ENCODE results near the gene DTX3L. TPM values are rescaled to one million over a fixed set of nuclear protein-coding genes. Genes with fewer than 3 reads are reported as not detected.

DTX3L gene
- total and polyA plus RNA-seq, 9 of the 15 experiments (the other 6 are each of a cell fraction or from before 2014, with no cell fraction given) = 2.3 to 6.5 (median 3.0) TPM

DNA sequence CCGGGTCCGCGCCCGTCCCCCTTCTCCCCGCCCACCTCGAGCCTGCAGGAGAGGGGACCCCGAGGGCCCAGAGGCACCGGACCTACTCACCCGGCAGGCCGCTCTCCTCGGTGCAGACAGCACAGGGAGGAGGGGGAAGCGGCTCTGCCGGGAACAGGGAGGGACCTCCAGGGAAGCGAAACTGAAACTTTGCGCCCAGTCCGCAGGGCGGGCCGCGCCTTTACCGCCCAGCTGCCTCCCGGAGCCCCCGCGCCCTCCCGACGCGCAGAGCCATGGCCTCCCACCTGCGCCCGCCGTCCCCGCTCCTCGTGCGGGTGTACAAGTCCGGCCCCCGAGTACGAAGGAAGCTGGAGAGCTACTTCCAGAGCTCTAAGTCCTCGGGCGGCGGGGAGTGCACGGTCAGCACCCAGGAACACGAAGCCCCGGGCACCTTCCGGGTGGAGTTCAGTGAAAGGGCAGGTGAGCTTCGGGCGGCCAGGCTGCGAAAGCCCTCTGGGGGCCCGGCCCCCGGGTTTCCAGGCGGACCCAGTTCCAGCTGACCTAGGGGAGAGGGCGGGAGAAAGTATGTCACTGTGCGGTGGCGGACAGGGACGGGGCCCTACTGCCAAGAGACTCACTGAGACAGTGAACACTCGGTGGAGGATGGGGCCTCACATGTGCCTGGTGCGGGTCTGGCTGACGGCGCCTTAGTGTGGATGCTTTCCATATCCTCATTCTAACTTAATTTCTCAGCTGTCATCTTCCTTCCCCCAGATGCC lies at the start of gene DTX3L, which contains the start of gene PARP9 (continued):
- 0 out of 2 replicates have a peak, but pooled peaks have one; percentile 37 for TF ChIP-seq MYC (IDR thresholded peaks at IDR 0.05; ENCODE audit: low read depth, low read length)
- TF ChIP-seq MYC (CRISPR knock-in tag; IDR thresholded peaks at IDR 0.05; ENCODE audit: borderline replicate concordance, low read depth) = no peak
- TF ChIP-seq GTF2E2 (tag; IDR thresholded peaks at IDR 0.05) = no peak
- TF ChIP-seq ZKSCAN1 (IDR thresholded peaks at IDR 0.05; ENCODE audit: low read depth, low read length) = no peak
- TF ChIP-seq NR4A1 (CRISPR knock-in tag; IDR thresholded peaks at IDR 0.05) = no peak
- 0 out of 2 replicates have a peak, but pooled peaks have one; percentile 43 for TF ChIP-seq NR4A1 (tag; IDR thresholded peaks at IDR 0.05)
- TF ChIP-seq, protein P1, sequence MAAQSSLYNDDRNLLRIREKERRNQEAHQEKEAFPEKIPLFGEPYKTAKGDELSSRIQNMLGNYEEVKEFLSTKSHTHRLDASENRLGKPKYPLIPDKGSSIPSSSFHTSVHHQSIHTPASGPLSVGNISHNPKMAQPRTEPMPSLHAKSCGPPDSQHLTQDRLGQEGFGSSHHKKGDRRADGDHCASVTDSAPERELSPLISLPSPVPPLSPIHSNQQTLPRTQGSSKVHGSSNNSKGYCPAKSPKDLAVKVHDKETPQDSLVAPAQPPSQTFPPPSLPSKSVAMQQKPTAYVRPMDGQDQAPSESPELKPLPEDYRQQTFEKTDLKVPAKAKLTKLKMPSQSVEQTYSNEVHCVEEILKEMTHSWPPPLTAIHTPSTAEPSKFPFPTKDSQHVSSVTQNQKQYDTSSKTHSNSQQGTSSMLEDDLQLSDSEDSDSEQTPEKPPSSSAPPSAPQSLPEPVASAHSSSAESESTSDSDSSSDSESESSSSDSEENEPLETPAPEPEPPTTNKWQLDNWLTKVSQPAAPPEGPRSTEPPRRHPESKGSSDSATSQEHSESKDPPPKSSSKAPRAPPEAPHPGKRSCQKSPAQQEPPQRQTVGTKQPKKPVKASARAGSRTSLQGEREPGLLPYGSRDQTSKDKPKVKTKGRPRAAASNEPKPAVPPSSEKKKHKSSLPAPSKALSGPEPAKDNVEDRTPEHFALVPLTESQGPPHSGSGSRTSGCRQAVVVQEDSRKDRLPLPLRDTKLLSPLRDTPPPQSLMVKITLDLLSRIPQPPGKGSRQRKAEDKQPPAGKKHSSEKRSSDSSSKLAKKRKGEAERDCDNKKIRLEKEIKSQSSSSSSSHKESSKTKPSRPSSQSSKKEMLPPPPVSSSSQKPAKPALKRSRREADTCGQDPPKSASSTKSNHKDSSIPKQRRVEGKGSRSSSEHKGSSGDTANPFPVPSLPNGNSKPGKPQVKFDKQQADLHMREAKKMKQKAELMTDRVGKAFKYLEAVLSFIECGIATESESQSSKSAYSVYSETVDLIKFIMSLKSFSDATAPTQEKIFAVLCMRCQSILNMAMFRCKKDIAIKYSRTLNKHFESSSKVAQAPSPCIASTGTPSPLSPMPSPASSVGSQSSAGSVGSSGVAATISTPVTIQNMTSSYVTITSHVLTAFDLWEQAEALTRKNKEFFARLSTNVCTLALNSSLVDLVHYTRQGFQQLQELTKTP (IDR thresholded peaks at IDR 0.05; ENCODE audit: low read depth in 1 of 2, partially characterized antibody in 2 of 2) = no peak
- peak; percentile 78; the same call in 1 of the 2 replicates for TF ChIP-seq PHF8 (IDR thresholded peaks at IDR 0.05; ENCODE audit: borderline replicate concordance, low read length)
- TF ChIP-seq ZNF354B (CRISPR knock-in tag; IDR thresholded peaks at IDR 0.05) = no peak
- 0 out of 2 replicates have a peak, but pooled peaks have one; percentile 33 for TF ChIP-seq ETV5 (CRISPR knock-in tag; IDR thresholded peaks at IDR 0.05; ENCODE audit: low read depth)
- 0 out of 4 replicates have a peak, but pooled peaks of 1 of the 2 experiments have one; percentile 58 for TF ChIP-seq HDAC1 (IDR thresholded peaks at IDR 0.05)
- TF ChIP-seq JUND (IDR thresholded peaks at IDR 0.05; ENCODE audit: borderline replicate concordance, low read depth, low read length) = no peak
- TF ChIP-seq JUND (tag; IDR thresholded peaks at IDR 0.05; ENCODE audit: borderline replicate concordance, low read depth, low read length) = no peak
- TF ChIP-seq SAP30 (IDR thresholded peaks at IDR 0.05; ENCODE audit: borderline replicate concordance, insufficient read depth, low read depth, low read length, poor library complexity, severe bottlenecking) = peak; percentile 70
- TF ChIP-seq, protein P2, sequence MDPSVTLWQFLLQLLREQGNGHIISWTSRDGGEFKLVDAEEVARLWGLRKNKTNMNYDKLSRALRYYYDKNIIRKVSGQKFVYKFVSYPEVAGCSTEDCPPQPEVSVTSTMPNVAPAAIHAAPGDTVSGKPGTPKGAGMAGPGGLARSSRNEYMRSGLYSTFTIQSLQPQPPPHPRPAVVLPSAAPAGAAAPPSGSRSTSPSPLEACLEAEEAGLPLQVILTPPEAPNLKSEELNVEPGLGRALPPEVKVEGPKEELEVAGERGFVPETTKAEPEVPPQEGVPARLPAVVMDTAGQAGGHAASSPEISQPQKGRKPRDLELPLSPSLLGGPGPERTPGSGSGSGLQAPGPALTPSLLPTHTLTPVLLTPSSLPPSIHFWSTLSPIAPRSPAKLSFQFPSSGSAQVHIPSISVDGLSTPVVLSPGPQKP (CRISPR knock-in tag; IDR thresholded peaks at IDR 0.05) = no peak
- no peak for TF ChIP-seq POU5F1 (IDR thresholded peaks at IDR 0.05; ENCODE audit: borderline replicate concordance, low read depth, low read length, partially characterized antibody)
- no peak for TF ChIP-seq ZNF232 (CRISPR knock-in tag; IDR thresholded peaks at IDR 0.05)
- no peak for TF ChIP-seq PML (IDR thresholded peaks at IDR 0.05; ENCODE audit: low read length)
- TF ChIP-seq HIVEP1 (CRISPR knock-in tag; IDR thresholded peaks at IDR 0.05) = no peak
- TF ChIP-seq SAFB2 (IDR thresholded peaks at IDR 0.05; ENCODE audit: borderline replicate concordance, low read depth, low read length, severe bottlenecking) = no peak
- TF ChIP-seq POLR3A (IDR thresholded peaks at IDR 0.05; ENCODE audit: borderline replicate concordance, extremely low read depth, insufficient read depth, insufficient read length) = no peak
- TF ChIP-seq, protein P3, sequence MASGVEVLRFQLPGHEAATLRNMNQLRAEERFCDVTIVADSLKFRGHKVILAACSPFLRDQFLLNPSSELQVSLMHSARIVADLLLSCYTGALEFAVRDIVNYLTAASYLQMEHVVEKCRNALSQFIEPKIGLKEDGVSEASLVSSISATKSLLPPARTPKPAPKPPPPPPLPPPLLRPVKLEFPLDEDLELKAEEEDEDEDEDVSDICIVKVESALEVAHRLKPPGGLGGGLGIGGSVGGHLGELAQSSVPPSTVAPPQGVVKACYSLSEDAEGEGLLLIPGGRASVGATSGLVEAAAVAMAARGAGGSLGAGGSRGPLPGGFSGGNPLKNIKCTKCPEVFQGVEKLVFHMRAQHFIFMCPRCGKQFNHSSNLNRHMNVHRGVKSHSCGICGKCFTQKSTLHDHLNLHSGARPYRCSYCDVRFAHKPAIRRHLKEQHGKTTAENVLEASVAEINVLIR (CRISPR knock-in tag; IDR thresholded peaks at IDR 0.05) = no peak

Data from K562 (cell line).